GM19328 (cell line): ENCODE measurements around the gene CUTA.
A peak's percentile ranks its signal among the peaks of the same experiment; 100 is the strongest.
"Not testable (repeated sequence)": the region's sequence is repeated elsewhere in the genome, so short reads cannot be mapped to it uniquely, and the experiment has no call there.

Experiments used
- ATAC-seq: cut with Tn5 transposase; IDR thresholded peaks from one replicate; pipeline ENCODE4 v1.9.1; 2021; ENCODE audit warnings: mild to moderate bottlenecking, moderate library complexity; ENCODE audit not compliant: unreplicated experiment

Gene CUTA

DNA sequence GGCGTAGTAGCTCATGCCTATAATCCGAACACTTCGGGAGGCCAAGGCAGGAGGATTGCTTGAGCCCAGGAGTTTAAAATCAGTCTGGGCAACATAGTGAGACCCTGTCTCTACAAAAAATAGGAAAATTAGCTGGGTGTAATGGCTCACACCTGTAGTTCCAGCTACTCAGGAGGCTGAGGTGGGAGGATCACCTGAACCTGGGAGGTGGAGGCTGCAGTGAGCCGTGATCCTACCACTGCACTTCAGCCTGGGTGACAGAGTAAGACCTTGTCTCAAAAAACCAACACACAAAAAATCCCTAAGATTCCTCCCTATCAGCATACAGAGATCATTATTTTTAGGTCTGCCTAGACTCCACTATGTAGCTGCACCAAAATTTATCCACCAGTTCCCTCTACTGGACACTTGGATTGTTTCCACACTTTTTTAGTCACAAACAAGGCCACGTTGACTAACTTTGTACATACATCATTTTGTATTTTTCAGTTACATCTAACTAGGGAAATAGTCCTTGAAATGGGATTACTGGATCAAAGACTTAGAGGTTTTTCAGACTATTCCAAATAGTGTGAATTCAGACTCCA lies 10.7 kb downstream of the CUTA start:
- no peak for ATAC-seq

- no peak for ATAC-seq
Observed at GRCh38 chr6:33406126-33406525, 11.8 kb downstream of the CUTA start.

GRCh38 chr6:33405386-33405940 lies 12.4 kb downstream of the CUTA start:
- ATAC-seq = no peak

- ATAC-seq = no peak
Observed at GRCh38 chr6:33404884-33405283, 13.0 kb downstream of the CUTA start.

GRCh38 chr6:33399881-33400280 lies 18.0 kb downstream of the CUTA start:
- ATAC-seq = not testable (repeated sequence)

DNA sequence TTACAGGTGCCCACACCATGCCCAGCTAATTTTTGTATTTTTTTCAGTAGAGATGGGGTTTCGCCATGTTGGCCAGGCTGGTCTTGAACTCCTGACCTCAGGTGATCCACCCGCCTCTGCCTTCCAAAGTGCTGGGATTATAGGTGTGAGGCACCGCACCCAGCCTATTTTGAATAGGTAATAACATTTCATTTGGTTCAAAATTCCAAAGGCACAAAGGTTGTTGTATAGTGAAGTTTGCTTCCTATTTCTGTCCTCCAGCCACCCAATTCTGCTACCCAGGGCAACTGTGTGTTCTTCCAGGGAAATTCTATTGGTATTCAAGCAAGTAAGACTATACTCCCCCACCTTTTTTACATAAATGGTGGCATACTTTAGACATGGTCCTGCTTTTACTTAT lies 19.3 kb downstream of the CUTA start:
- ATAC-seq = not testable (repeated sequence)

GRCh38 chr6:33397541-33397940 lies 20.4 kb downstream of the CUTA start:
- ATAC-seq = no peak

GRCh38 chr6:33392979-33393378 lies 24.9 kb downstream of the CUTA start:
- ATAC-seq = no peak

DNA sequence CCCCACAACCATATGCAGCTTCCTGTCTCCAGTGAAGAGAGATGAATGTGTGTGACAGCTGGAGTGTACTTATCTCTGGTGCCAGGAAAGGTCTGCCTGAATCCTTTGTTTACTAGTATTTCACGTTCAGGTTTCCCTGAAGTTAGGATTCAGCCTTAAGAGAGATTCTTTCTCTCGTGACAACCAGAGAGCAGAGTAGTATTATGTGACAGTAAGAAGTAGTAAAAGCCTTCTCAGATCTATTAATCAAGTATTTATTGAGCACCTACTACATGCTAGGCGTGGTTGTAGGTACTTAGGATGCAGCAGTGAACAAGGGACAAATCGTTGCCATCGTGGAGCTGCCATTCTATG lies 25.3 kb downstream of the CUTA start:
- no peak for ATAC-seq

DNA sequence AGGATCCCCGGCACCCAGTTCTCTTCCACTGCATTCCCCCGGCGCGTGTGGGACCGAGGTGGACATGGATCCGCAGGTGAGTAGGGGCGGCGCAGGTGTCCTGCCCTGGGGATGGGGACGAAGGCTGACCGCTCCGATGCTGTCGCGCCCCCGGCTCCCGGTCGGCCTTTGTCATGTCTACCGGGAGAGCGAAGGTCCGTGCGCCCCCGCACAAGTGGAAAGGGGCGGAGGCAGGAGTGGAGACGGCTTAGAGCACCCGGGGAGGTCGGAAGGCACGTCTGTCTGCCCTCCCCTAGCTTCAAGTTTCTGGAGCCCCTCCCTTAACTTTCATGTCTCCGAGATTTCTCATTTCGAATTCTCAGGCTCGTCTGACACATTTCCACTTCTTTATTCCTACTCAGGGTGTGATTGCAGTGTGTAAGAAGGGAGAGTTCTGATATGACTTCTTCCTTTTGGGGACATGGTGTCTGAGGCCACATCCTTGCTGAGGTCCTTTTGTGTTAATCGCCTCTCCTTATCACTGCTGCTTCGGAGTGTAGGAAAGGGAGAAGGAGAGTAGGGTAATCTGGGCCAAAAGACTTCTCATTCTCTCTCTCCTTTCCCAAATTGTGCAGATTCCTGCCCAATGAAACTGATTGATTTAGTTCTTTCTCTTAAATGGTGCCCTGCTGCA lies 25.8 kb downstream of the CUTA start:
- peak; percentile 8 for ATAC-seq

DNA sequence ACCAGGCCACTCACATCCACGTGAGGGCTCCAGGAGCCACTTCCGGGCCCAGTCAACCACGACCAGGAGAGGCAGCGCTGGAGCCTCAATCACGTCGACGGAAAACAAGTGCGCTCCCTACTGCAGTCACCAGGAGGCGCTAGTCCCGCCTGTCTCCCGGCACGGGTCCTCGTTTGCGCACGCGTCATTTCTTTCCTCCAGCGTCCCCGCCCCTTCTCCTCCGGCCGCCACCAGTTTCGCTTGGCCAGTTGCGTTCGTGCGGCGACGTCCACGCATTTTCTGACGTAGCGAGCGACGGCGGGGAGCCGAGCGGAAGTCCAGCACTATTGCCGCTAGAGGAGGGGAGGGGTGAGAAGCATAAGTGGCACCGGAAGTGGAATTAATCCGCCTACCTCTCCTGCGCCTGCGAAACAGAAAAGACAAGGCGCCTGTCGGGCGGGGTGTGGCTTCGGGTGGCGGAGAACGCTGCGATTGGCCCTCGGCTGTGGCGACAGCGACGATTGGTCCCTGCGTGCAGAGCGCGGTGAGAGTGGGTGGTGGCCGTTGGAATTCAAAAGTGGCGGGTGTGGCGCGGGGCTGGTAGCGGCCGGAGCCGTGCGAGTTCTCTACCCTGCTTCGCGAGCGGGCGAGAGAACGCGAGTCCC lies 26.5 kb downstream of the CUTA start, which contains the start of gene KIFC1:
KIFC1 (plus strand) TSS at position 546 of the 644 bp plus-strand sequence. CDS start 163 bp downstream, outside the sequence.
- ATAC-seq = peak; percentile 87

DNA sequence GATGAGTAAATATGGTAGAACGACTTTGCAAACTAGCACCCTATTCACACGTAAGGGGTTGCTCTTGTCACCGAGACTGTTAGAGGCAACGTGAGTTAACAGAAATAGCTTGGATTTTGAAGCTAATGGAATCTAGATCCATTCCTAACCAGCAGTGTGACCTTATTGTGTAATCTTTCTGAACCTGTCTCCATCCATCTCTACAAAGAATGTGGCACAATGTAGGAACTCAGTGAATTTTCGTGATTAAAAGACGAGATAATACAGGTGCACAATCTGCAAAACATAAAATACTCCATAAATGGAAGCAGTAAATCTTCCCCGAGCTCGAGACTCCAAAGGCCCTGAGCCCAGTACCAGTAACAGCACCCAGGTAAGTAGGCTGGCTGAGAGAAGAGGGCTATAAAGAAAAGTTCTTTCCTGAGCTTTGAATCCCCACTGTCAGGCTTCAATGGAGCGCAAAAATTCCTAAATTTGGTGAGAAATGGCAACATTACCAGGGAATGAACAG lies 27.1 kb downstream of the CUTA start:
- ATAC-seq = no peak

DNA sequence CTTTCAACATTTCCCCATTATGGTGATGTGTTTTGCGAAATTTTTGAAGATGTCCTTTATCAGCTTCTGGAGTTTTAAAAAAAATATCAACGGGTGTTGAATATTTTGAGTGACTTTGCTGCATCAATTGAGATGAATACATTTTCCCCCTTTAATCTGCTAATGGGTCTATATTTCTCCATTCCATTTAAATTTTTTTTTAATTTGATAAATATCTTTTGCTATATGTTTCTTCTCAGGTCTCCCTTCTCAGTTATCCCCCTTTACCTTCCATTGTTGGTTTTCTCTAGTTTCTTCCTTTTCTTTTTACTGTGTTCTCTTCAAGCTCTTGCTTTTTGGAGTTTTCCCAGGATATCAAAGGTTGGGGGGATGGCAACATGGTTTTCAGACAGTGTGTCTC lies 27.7 kb downstream of the CUTA start:
- no peak for ATAC-seq

DNA sequence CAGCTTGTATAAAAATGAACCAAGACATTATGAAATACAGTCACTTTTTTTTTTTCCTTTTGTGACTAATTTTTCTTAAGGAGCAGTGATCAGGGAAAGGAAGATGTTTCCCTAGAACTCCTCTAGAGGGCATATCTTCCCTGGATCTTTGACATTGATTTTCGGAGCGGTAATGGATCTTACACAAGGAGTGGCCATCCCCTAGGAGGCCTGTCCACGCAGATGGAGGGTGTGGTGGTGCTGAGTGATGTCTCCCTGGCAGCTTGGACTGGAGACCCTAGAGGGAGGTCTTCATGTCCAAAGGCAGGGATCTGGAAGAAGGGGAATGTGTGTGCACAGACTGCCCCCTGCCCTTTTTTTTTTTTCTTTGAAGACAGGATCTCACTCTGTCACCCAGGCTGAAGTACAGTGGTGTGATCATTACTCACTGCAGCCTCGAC lies 33.3 kb downstream of the CUTA start:
- ATAC-seq = no peak

DNA sequence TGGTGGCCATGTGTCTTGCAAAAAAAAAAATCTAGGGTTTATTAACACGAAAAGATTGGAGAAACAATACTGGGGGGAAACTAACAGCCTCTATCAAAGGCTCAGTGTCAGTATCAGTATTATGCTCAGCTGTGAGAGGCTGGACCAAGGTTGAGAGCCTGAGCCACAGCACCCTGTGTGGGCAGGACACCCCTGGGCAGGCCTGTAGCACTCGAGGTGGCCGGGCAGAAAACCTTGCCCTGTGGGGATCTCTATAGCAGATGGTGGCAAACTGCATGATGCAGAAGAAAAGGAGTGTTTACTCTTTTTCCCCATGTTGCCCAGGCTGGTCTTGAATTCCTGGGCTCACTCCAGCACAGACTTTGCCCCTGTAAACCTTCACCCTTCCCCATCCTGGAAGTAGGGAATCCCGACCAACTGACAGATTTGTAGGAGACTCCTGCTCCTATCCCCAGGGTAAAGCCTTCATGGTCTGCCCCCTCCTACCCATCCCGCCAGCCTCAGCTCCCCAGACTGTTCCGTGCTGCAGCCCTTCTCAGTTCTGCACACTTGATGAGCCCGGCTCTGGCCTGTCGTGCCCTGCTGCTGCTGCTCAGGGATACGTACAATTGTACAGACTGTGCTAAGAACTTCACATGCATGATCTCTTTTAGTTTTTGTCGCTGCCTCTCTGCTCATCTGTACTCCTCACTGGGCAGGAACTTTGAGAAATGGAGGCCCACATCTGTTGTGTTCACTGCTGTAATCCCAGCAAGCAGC lies 34.3 kb downstream of the CUTA start:
- no peak for ATAC-seq

GRCh38 chr6:33380272-33380981 lies 37.5 kb downstream of the CUTA start:
- ATAC-seq = no peak

GRCh38 chr6:33379184-33379583 lies 38.7 kb downstream of the CUTA start:
- not testable (repeated sequence) for ATAC-seq

- ATAC-seq = no peak
Observed at GRCh38 chr6:33377171-33377570, 40.7 kb downstream of the CUTA start.

GRCh38 chr6:33375143-33375671 lies 42.7 kb downstream of the CUTA start:
- ATAC-seq = no peak
